Spinal cord (tissue), 10 donors: ENCODE measurements around the gene HS1BP3. TPM values are rescaled to one million over a fixed set of nuclear protein-coding genes. Genes with fewer than 3 reads are reported as not detected.

Experiments used
- DNase-seq, 6 donors: peaks; one replicate each; pipeline versions ENCODE4 v3.0.0 to v3.0.0-alpha.2; 2013 to 2015; ENCODE audit warnings: low spot score in 6 of 6, low read depth in 4 of 6
- H3K27ac ChIP-seq: one replicate; pipeline ENCODE4 v1.5.1; 2013; ENCODE audit warnings: low read depth, low read length, control low read depth
- H3K27me3 ChIP-seq: one replicate; pipeline ENCODE4 v1.6.1; 2013; ENCODE audit warnings: low read length; ENCODE audit not compliant: control insufficient read depth, insufficient read depth
- H3K36me3 ChIP-seq: one replicate; pipeline ENCODE4 v1.6.1; 2013; ENCODE audit warnings: low read length; ENCODE audit not compliant: control insufficient read depth, insufficient read depth
- H3K4me1 ChIP-seq: one replicate; pipeline ENCODE4 v1.6.1; 2013; ENCODE audit warnings: low read length; ENCODE audit not compliant: control insufficient read depth, insufficient read depth
- H3K4me3 ChIP-seq: one replicate; pipeline ENCODE4 v1.5.1; 2013; ENCODE audit warnings: low read depth, low read length, control low read depth
- H3K9me3 ChIP-seq: one replicate; pipeline ENCODE4 v1.6.1; 2013; ENCODE audit warnings: low read length; ENCODE audit not compliant: control insufficient read depth, insufficient read depth
- WGBS: methylation state at CpG from one replicate; pipeline ENCODE4 v1.1.5; 2013; ENCODE audit warnings: missing lambda C conversion rate; ENCODE audit not compliant: insufficient coverage; 5-methylcytosine and 5-hydroxymethylcytosine counted together
- polyA plus RNA-seq, 2 donors: library from polyadenylated mRNA; unstranded; fragments of 120-200 nt; gene quantifications; one replicate each; pipeline ENCODE4 v1.2.1, GENCODE V29; 2013; ENCODE audit not compliant: insufficient read length in 2 of 2
- total RNA-seq, 2 donors: library from RNA; depleted of rRNA in 1 of 2; stranded (reverse); fragments of 120-200 nt in 1 of 2; fragments of >200 nt in 1 of 2; gene quantifications; one replicate each; pipeline versions ENCODE4 v1.2.3 to v1.2.4, GENCODE V29; 2013 to 2014
- donor health status: healthy.

Gene HS1BP3
- total and polyA plus RNA-seq, 4 donors: 13.5 to 21.3 (median 15.1) TPM

DNA sequence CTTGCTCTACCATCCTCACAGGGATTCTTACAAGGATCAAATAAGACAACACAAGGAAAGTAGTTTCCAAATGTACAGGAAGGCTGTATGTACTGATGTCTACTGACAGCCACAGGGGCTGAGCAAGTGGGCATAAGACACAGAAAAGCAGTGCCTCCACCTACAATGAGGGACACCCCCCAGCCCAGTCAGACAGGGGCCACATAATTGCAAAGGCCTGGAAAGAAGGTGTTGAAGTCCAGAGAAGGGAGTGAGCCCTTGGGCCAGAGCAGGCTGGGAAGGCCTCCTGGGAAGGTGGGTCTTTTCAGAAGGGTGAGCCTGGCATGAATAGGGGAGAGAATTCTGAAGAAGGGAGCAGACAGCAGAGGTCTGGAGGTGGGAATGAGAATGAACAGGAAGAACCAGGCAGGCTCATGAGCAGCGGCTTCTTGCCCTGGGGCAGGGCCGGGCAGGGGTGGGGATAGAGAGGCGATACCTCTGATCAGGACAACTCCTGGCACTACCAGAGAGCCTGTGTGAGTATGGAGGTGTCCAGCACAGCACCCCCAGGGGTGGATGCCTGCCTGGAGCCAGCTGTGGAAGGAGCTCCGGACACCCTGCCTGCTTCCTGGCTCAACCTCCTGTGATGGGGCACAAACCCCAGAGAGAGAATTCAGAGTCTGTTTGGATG, 30.1 kb downstream of the HS1BP3 start:
- H3K4me1 ChIP-seq: peaks cover 69% of the 10 kb centered on the region

DNA sequence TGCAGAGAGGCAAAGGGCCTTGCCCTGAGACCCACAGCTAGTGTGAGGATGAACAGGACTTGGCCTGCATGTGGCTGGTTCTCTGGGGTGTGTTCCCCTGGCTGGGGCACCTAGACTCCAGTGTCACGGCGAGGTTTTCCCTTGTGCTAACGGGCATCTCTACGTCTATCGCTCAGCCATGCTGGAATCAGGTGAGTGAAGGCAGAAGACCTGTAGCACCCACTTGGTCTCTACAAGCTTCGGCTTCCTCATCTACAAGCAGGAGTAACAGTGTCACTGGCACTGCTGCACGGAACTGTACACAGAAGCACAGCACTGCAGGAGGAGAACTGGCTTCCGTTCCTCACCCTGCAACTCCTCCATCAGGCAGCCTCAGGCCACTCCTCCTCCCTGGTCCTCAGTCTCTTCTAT, 30.6 kb downstream of the HS1BP3 start:
- WGBS: 94% methylated on average over 7 of the region's 8 CpGs
- Histone ChIP-seq H3K36me3 (peaks cover 81% of the 10 kb centered on the region), H3K4me1 (peaks cover 70% of the 10 kb centered on the region), H3K27me3 (no peaks in the 10 kb centered on the region), H3K27ac (no peak overlapping the region), H3K4me3 (no peak overlapping the region), H3K9me3 (no peaks in the 10 kb centered on the region)
- DNase-seq: no peak

More for the DNA sequence above, 30.1 kb downstream of the HS1BP3 start:
- Histone ChIP-seq H3K27me3 (no peaks in the 10 kb centered on the region), H3K27ac (no peak overlapping the region), H3K36me3 (peaks cover 83% of the 10 kb centered on the region), H3K9me3 (no peaks in the 10 kb centered on the region), H3K4me3 (no peak overlapping the region)
- WGBS: 100% methylated on average over 4 of the region's 4 CpGs
- DNase-seq: no peak

DNA sequence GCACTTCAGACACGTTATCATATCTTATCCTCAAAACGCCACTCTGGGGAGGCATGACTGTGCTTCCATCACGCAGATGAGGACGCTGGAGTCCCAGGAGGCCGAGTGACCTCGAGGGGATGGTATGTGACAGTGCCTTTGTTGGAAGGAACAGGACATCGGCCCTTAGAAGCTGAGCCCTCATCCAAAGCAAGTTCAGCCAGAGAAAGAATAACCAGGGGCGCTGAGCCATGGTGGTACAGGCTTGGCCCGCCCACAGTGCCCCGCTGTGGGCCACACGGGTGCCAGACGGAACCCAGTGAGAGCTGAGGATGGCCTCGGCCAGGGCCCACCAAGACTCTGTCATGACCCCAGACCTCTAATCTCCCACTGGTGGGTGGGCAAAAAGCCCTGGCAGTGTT, 31.3 kb downstream of the HS1BP3 start:
- 89% methylated on average over 12 of the region's 13 CpGs for WGBS
- peaks cover 70% of the 10 kb centered on the region for H3K4me1 ChIP-seq
- no peaks in the 10 kb centered on the region for H3K27me3 ChIP-seq
- H3K36me3 ChIP-seq: peaks cover 74% of the 10 kb centered on the region
- H3K27ac ChIP-seq: peak overlapping the region; percentile 47
- DNase-seq: no peak
- H3K9me3 ChIP-seq: no peaks in the 10 kb centered on the region
- no peak overlapping the region for H3K4me3 ChIP-seq

DNA sequence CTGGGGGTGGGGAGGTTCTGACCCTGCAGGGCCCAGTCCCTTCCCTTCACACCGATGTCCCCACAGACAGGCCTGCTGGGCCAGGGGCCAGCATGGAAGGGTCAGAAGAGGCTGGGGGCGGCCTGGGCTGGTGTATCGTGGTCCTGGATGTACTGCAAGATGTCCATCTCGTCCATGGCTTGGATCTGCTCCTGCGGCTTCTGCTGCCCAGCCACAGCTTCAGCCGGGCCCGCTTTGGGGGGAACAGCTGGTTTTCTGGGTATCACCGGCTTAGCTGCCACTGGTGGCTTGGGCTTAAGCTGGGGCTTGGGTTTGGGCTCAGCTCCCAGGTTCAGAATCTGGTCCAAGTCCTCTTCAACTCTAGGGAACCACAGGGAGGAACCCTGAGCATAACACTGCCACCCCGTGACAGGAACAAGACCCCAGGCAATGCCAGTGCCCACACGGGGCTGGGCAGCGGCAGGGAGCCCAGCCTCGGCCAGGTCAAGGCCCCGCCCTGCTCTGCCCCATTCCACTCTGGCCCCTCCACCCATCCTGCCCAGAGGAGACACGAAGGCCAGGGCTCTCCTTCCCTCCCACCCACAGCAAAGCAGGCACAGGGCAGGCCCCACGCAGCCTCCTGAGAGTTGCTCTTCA, 31.9 kb downstream of the HS1BP3 start:
- Histone ChIP-seq H3K27me3 (no peaks in the 10 kb centered on the region), H3K4me1 (peaks cover 77% of the 10 kb centered on the region), H3K36me3 (peaks cover 68% of the 10 kb centered on the region), H3K27ac (peak overlapping the region; percentile 95), H3K4me3 (no peak overlapping the region), H3K9me3 (no peaks in the 10 kb centered on the region)
- 93% methylated on average over 15 of the region's 15 CpGs for WGBS
- no peak for DNase-seq

DNA sequence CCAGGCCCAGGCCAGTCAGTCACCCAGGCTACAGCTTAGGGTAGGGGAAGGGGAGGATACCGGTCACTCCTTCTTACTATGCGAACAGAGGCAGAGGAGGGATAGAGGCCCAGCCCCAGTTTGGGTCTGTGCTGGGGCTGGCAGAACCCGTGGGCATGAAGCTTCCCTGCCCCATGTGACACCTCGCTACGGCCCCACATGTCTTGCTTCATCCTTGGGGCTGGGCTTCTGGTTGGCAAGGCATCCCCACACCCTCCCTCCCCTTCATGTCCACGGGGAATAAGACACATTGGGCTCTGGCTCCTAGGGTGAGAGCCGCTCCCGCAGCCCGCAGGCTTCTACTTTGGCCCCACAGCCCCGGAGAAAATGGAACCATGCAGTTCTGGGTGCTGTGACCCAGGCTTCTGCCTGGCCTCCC, 32.4 kb downstream of the HS1BP3 start:
- H3K27ac ChIP-seq: peak overlapping the region; percentile 95
- 80% methylated on average over 4 of the region's 10 CpGs for WGBS
- H3K27me3 ChIP-seq: no peaks in the 10 kb centered on the region
- H3K4me1 ChIP-seq: peaks cover 81% of the 10 kb centered on the region
- DNase-seq: no peak
- H3K36me3 ChIP-seq: peaks cover 63% of the 10 kb centered on the region
- no peaks in the 10 kb centered on the region for H3K9me3 ChIP-seq
- H3K4me3 ChIP-seq: no peak overlapping the region

DNA sequence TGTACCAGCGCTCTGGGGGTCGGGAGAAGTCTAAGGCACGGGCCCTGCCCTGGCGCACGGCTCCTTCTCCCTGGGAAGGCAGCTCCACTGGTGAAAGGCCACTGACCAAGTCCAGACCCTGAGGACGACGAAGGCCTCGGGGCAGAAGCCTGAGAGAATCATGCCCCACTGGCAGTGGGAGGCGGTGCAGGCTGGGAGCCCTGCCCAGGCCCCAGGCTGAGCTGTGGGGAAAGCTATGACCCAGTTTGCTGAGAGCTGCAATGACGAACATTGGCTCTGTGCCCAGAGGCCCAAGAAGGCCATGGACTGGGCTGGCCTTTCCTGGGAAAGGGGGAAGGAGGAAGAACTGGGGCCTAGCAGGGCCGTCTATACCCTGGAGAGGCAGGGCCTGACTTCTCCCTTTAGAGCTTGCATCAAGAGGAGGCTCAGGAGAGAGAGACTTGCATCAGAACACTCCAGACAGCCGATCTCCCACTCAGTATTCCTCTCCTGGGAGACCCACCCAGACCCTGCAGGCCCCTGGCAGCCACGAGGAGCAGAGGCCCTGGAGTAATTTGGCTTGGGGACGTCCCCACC, 32.9 kb downstream of the HS1BP3 start:
- WGBS: 37% methylated on average over 14 of the region's 14 CpGs
- peaks cover 82% of the 10 kb centered on the region for H3K4me1 ChIP-seq
- DNase-seq: peak in 5 of 6 donors; percentile 66 to 95 (median 77)
- H3K27me3 ChIP-seq: no peaks in the 10 kb centered on the region
- H3K27ac ChIP-seq: peak overlapping the region; percentile 95
- H3K9me3 ChIP-seq: no peaks in the 10 kb centered on the region
- no peak overlapping the region for H3K4me3 ChIP-seq
- H3K36me3 ChIP-seq: peaks cover 58% of the 10 kb centered on the region

DNA sequence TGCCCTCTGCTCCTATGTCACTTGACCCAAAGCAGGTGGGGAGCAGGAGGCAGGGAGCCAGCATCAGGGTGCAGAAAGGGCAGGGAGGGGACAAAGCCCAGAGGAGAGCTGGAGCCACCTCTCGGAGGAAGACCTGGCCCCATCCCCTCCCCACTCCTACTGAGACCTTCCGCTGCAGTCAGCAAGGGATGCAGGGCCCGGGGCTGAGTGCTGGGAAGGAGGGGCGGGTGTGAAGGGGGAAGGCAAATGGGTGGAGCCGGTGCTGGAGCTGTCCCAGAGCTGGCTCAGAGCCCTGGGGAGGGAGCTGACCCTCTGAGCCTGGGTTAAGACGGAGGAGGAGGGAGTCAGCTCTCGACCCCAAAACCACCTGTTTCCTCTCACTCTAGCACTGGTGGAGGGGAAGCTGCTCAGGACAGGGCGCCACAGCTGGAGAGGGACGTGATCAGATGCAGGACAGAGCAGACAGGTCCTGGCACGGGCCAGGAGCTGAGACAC, 33.8 kb downstream of the HS1BP3 start:
- H3K27ac ChIP-seq: peak overlapping the region; percentile 95
- no peaks in the 10 kb centered on the region for H3K9me3 ChIP-seq
- H3K4me1 ChIP-seq: peaks cover 76% of the 10 kb centered on the region
- H3K36me3 ChIP-seq: peaks cover 49% of the 10 kb centered on the region
- 75% methylated on average over 4 of the region's 10 CpGs for WGBS
- no peaks in the 10 kb centered on the region for H3K27me3 ChIP-seq
- peak in 1 of 6 donors; percentile 69 for DNase-seq
- H3K4me3 ChIP-seq: no peak overlapping the region

DNA sequence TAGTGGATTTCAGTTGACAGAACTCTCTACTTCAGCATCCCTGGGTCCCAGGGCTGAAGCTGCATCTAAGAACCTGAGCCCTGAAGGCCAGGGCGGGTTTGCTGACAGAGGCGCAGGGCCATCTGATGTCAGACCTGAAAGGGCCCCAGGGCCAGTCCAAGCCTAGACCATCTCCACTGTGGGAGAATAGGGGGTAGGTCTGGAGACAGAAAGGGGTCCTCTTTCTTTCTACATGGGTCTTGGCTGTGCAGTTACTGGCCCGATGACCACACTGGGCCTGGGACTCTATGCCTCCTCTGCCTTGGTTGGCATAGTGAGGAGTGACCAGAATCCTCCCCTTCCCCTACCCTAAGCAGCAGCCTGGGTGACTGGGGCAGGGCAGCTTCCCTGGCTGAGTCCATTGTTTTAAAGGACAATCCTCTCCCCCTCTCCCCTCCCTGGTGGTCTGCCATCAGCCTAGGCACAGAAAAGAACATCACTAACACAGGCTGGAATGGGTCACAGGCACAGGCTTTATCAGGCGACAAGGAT, 34.5 kb downstream of the HS1BP3 start:
- Histone ChIP-seq H3K27me3 (no peaks in the 10 kb centered on the region), H3K9me3 (no peaks in the 10 kb centered on the region), H3K36me3 (peaks cover 42% of the 10 kb centered on the region), H3K27ac (peak overlapping the region; percentile 95), H3K4me3 (no peak overlapping the region), H3K4me1 (peaks cover 75% of the 10 kb centered on the region)
- no peak for DNase-seq
- WGBS: 96% methylated on average over 2 of the region's 4 CpGs

DNA sequence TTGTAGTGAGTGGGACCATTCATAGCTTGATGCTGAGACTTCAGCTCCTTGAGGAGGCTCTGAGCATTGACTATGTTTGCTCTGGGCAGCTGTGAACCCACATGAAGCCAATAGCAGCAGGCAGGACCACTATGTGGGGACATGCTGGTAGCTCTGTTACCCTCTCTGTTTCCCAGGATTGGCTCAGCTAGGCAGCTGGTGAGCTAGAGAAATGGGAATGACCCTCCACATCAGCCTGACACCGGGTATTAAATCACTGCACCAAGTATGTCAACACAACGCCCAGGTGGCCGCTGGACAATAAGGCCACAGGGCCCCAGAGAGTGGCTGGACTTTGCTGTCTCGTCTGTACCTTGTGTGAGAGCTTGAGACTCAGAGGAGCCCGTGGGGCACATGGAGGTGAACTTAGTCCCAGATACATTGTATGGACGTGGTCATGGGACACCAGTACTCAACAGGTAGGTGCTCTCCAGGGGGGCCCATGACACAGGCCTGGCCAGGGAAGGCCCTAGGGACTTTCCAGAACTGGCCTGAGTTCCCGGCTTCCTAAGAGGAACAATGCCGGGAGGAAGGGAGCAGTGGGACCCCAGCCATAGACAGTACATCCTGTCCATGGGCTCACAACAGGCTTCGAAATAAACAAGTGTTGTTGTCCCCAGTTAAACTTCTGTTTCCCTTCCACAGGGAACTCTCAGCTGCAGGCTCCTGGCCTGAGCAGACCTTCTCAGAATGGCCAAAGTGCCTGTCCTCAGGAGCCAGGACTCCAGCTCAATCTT, 35.2 kb downstream of the HS1BP3 start:
- H3K36me3 ChIP-seq: peaks cover 34% of the 10 kb centered on the region
- no peaks in the 10 kb centered on the region for H3K27me3 ChIP-seq
- no peaks in the 10 kb centered on the region for H3K9me3 ChIP-seq
- H3K27ac ChIP-seq: peak overlapping the region; percentile 95
- 83% methylated on average over 9 of the region's 9 CpGs for WGBS
- no peak for DNase-seq
- H3K4me1 ChIP-seq: peaks cover 79% of the 10 kb centered on the region
- no peak overlapping the region for H3K4me3 ChIP-seq
